Mucosa of descending colon (tissue), 3 donors: ENCODE data around the gene OR7G2. TPM values are rescaled to one million over a fixed set of nuclear protein-coding genes. Genes with fewer than 3 reads are reported as not detected.

Experiments
- ATAC-seq: fragments of 200-7000 bp; cut with Tn5 transposase; one replicate; pipeline ENCODE4 v1.9.1; 2020; ENCODE audit warnings: mild to moderate bottlenecking, moderate library complexity
- DNase-seq, 3 donors: peaks; one replicate each; pipeline ENCODE4 v3.0.0-alpha.2; 2020
- H3K36me3 ChIP-seq: fragments of 200-600 bp; one replicate; pipeline ENCODE4 v1.8.0; 2021; ENCODE audit warnings: low read depth, mild to moderate bottlenecking
- H3K4me1 ChIP-seq: fragments of 200-600 bp; one replicate; pipeline ENCODE4 v1.8.0; 2021; ENCODE audit warnings: low read depth, mild to moderate bottlenecking
- H3K4me3 ChIP-seq: fragments of 200-600 bp; one replicate; pipeline ENCODE4 v1.8.0; 2021; ENCODE audit warnings: mild to moderate bottlenecking
- H3K9me3 ChIP-seq: fragments of 200-600 bp; one replicate; pipeline ENCODE4 v1.8.0; 2021; ENCODE audit warnings: mild to moderate bottlenecking
- intact Hi-C, 2 donors: fragments of 100-400 bp; cut with DNase I in 1 of 2; cut with micrococcal nuclease in 1 of 2; formaldehyde crosslinking; loops; one replicate each; pipeline versions ENCODE4 v1.11.0 to v1.11.1; 2022; cut with DNase I, micrococcal nuclease
- total RNA-seq, 3 donors: library from RNA; stranded (reverse); fragmentation: NEBNext Ultra II Directional in 2 of 3; extraction: Animal tissue kit (Norgen Biotek cat#: 25700) in 2 of 3; gene quantifications; one replicate each; pipeline versions ENCODE4 v1.2.1 to v1.2.4, GENCODE V29; 2021 to 2023
- TF ChIP-seq, protein P1 (sequence below): fragments of 200-600 bp; IDR thresholded peaks from one replicate; pipeline ENCODE4 v1.8.0; 2022; ENCODE audit warnings: antibody characterized with exemption, mild to moderate bottlenecking
- donor health status: DM: no; HTN: no; CAD: no; lungs with moderate emphysema.
- donor health status: DM: no; HTN: no; CAD: no.
- donor health status: DM: no; HTN: yes; CAD: no.

The OR7G2 gene
- total RNA-seq, 3 donors from 2014 or later = not detected

GRCh38 chr19:9109959-9110358 lies 2.7 kb upstream of the OR7G2 start:
- intact Hi-C loops = no loop called here
- no peak for ATAC-seq
- TF ChIP-seq, protein P1, sequence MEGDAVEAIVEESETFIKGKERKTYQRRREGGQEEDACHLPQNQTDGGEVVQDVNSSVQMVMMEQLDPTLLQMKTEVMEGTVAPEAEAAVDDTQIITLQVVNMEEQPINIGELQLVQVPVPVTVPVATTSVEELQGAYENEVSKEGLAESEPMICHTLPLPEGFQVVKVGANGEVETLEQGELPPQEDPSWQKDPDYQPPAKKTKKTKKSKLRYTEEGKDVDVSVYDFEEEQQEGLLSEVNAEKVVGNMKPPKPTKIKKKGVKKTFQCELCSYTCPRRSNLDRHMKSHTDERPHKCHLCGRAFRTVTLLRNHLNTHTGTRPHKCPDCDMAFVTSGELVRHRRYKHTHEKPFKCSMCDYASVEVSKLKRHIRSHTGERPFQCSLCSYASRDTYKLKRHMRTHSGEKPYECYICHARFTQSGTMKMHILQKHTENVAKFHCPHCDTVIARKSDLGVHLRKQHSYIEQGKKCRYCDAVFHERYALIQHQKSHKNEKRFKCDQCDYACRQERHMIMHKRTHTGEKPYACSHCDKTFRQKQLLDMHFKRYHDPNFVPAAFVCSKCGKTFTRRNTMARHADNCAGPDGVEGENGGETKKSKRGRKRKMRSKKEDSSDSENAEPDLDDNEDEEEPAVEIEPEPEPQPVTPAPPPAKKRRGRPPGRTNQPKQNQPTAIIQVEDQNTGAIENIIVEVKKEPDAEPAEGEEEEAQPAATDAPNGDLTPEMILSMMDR = no peak
- no peaks in the 10 kb centered on the region for H3K9me3 ChIP-seq
- no peak for DNase-seq
- no peak overlapping the region for H3K4me3 ChIP-seq
- H3K36me3 ChIP-seq = no peaks in the 10 kb centered on the region
- no peaks in the 10 kb centered on the region for H3K4me1 ChIP-seq

GRCh38 chr19:9086761-9087160 lies 20.5 kb downstream of the OR7G2 start, which contains the start of gene OR1M1:
Gene OR1M1 (plus strand): TSS chr19:9087061. CDS start chr19:9093245, 6,184 bp downstream.
- TF ChIP-seq, protein P1 = no peak
- H3K36me3 ChIP-seq = no peaks in the 10 kb centered on the region
- no peaks in the 10 kb centered on the region for H3K9me3 ChIP-seq
- no peaks in the 10 kb centered on the region for H3K4me1 ChIP-seq
- intact Hi-C loops = no loop called here
- no peak within 1 kb of the TSS for H3K4me3 ChIP-seq
- DNase-seq = no peak
- ATAC-seq = no peak

DNA sequence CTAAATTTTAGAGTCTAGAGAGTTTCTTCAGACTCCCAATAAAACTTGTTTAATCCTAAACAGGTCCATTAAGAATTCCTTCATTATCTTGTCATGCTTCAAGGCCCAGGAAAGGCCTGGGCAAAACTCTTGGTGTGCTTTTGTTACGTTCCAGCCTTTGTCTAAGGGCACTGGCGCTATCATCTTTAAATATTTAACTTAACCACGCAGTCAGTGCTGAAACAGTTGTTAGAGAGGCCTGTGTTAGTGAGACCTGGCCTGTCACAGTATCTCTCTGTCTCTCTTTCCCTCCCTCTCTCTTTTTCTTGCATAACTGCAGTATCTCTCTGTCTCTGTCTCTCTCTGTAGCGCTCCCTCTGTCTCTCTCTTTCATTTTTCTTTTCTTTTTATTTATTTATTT lies 28.6 kb downstream of the OR7G2 start:
- no peak overlapping the region for H3K4me3 ChIP-seq
- H3K36me3 ChIP-seq = no peaks in the 10 kb centered on the region
- H3K9me3 ChIP-seq = no peaks in the 10 kb centered on the region
- intact Hi-C loops = loop anchor here in 1 of 2 donors (5.0 kb wide), 1 partner anchor 421 kb away; no protein-coding TSS in a partner anchor
- DNase-seq = no peak
- TF ChIP-seq, protein P1 = no peak
- ATAC-seq = no peak
- H3K4me1 ChIP-seq = no peaks in the 10 kb centered on the region

- intact Hi-C loops = loop anchor here in 1 of 2 donors (5.0 kb wide), 1 partner anchor 420 kb away; no protein-coding TSS in a partner anchor
- no peaks in the 10 kb centered on the region for H3K36me3 ChIP-seq
Measured at GRCh38 chr19:9076901-9077300, 30.4 kb downstream of the OR7G2 start.

GRCh38 chr19:9075064-9075949 lies 32.0 kb downstream of the OR7G2 start:
- TF ChIP-seq, protein P1 = no peak
- no peak overlapping the region for H3K4me3 ChIP-seq
- no peaks in the 10 kb centered on the region for H3K4me1 ChIP-seq
- H3K9me3 ChIP-seq = no peaks in the 10 kb centered on the region
- intact Hi-C loops = loop anchor here in 1 of 2 donors (5.0 kb wide), 1 partner anchor 418 kb away; no protein-coding TSS in a partner anchor
- no peaks in the 10 kb centered on the region for H3K36me3 ChIP-seq
- DNase-seq = peak; percentile 31 to 63 (median 41)
- peak; percentile 86 for ATAC-seq

More at GRCh38 chr19:9076901-9077300, 30.4 kb downstream of the OR7G2 start:
- Histone ChIP-seq H3K4me1 (no peaks in the 10 kb centered on the region), H3K9me3 (no peaks in the 10 kb centered on the region), H3K4me3 (no peak overlapping the region)
- DNase-seq (no peak), ATAC-seq (no peak)
- TF ChIP-seq, protein P1 = no peak
